NCI-H2196 (cell line): ENCODE data around the gene MAGEA2.
"Not testable (repeated sequence)": the region's sequence is repeated elsewhere in the genome, so short reads cannot be mapped to it uniquely, and the experiment has no call there.

Experiments
- DNase-seq: peaks from one replicate; lab custom pipeline; 2025; ENCODE audit not compliant: unreplicated experiment; lab: John Stamatoyannopoulos, UW

The MAGEA2 gene

GRCh38 chrX:152753686-152754650, at the start of gene MAGEA2:
Gene MAGEA2 (minus strand): TSS chrX:152753842. CDS start chrX:152751363, 2,479 bp downstream.
- DNase-seq: not testable (repeated sequence)

DNA sequence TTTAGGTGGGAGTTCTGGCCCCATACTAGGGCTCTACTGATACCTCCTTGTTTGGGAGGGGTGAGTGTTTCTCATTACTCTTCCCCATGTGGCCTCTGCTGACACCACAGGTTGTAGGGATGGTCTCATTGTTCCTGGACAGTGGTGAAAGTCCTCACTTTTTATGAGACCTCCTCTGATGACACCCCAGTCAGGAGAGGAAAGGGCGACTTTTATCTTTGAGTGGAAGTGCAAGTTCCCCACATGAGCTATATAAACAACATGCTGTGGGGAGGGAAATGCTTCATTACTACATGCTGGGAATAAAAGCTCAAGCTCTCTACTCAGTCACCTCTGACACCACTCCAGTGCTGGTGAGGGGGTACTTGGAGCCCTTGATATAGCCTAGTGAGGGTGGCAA, 45.3 kb upstream of the MAGEA2 start:
- DNase-seq: no peak

- not testable (repeated sequence) for DNase-seq
Measured at GRCh38 chrX:152787062-152787461, 33.4 kb upstream of the MAGEA2 start.

DNA sequence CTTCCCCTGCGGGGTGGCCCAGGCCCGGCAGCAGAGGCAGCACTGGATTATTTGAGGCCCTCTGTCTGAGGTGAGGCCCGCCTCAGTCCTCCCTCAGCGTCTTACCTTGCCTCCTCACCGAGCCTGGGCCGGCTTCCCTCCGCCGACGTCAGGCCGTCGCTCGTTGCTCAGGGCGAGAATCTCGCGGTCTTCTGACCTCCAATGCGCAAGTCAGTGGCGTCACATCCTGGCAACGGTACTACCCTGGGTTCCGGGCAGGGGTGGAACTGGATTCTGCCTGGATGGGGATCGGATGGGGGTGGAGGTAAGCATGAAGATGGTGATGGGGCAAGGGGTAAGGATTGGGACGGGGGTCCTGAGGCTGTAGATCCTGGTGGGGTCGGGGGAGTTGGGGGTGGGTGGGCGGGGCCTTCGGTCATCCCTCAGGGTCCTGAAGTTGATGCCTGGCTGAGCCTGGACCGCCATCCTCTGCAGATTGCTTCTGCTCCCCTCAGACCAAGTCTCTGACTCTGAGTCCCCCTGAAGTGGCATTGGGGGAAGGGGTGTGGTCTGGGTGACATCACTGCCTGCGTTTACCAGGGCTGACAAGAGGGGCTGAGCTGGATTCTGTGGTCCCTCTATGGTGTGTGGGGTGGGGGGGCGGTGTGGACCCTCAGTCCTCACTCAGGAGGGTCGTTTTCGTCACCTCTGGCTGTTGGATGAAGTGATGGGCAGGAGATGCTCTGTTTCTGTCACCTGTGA, 16.1 kb upstream of the MAGEA2 start, which contains the start of gene MAGEA6:
Gene MAGEA6, minus strand, starts transcription at position 141 of the 741 bp plus-strand sequence. CDS start 2,039 bp downstream, outside the sequence.
- DNase-seq: not testable (repeated sequence)

- not testable (repeated sequence) for DNase-seq
Measured at GRCh38 chrX:152766562-152766961, 12.9 kb upstream of the MAGEA2 start.

DNA sequence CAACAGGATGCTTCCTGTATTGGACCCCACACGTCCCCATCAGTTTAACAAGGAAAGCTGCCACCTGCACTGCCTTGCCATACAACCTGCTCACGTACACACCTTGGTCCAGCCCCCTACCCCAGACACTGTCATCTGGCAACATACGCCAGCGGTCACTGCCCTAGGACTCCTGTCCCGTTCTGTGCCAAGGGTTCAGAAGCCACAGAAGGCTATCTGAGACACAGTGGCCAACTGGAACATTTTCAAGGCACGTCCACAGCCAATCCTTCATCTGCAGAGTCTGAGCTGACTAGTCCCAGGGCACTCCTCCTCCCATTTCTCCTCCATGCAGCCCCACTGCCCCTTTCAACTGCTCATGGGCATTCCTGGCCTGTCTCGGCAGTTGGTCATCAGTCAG, 7.9 kb upstream of the MAGEA2 start:
- not testable (repeated sequence) for DNase-seq

DNA sequence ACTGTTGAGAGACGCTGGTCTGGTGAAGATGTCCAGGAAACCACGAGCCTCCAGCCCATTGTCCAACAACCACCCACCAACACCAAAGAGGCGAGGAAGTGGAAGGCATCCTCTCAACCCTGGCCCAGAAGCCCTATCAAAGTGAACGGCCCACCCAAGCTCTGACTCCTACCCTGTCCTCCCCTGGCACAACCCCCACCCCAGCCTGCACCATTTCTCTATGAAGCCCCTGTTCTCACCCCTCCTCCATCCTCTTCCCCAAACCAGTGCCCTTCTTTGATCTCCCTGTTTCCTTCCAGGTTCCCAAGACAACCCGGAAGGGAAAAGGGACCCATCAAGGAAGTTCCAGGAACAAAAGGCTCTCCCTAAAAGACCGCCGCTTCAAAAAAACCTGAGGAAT, 5.9 kb upstream of the MAGEA2 start:
- DNase-seq: not testable (repeated sequence)

GRCh38 chrX:152758918-152759317, 5.3 kb upstream of the MAGEA2 start, which contains the start of gene CSAG3:
Gene CSAG3 (plus strand): TSS chrX:152759218.
- DNase-seq: not testable (repeated sequence)

DNA sequence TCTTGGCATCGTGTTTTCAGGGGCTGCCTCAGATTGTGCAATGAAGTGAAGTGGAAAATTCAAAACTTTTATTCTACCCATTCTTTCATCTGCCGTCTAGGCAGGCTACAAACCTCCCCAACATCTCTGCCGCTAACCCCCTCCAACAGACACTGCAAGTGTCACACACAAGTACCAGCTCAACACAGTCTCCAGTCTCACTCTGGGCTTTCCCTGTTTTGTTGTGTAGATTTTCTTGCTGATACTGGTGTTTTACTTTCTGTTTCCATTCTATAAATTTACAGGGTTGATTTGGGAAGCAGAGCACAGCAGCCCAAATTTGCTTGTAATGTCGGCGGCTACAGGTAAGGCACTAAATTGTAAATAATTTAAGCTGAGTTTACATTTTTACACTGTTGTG, 1.2 kb upstream of the MAGEA2 start:
- not testable (repeated sequence) for DNase-seq

DNA sequence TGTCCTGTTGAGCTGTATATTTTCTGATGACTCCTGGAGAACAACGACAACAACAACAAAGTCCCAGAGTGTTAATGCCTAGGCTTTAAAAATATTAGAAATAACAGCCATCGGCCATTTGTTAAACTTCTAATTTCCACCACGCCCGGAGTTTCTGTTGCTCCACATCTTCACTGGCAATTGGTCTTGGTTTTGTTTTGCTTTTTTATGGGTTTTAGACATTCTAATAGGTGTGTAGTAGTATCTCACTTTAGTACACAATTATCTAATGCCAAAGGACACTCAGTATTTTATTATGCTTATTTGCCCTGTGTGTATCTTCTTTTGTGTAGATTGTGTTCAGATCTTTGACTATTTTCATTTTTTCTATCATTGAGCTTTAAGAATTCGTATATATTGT, 15.1 kb downstream of the MAGEA2 start:
- no peak for DNase-seq

- not testable (repeated sequence) for DNase-seq
Measured at GRCh38 chrX:152736528-152736927, 17.1 kb downstream of the MAGEA2 start.

DNA sequence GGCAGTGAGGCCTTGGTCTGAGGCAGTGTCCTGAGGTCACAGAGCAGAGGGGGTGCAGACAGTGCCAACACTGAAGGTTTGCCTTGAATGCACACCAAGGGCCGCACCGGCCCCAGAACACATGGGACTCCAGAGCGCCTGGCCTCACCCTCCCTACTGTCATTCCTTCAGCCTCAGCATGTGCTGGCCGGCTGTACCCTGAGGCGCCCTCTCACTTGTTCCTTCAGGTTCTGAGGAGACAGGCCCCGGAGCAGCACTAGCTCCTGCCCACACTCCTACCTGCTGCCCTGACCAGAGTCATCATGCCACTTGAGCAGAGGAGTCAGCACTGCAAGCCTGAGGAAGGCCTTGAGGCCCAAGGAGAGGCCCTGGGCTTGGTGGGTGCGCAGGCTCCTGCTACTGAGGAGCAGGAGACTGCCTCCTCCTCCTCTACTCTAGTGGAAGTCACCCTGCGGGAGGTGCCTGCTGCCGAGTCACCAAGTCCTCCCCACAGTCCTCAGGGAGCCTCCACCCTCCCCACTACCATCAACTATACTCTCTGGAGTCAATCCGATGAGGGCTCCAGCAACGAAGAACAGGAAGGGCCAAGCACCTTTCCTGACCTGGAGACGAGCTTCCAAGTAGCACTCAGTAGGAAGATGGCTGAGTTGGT, 17.7 kb downstream of the MAGEA2 start:
- DNase-seq: no peak

DNA sequence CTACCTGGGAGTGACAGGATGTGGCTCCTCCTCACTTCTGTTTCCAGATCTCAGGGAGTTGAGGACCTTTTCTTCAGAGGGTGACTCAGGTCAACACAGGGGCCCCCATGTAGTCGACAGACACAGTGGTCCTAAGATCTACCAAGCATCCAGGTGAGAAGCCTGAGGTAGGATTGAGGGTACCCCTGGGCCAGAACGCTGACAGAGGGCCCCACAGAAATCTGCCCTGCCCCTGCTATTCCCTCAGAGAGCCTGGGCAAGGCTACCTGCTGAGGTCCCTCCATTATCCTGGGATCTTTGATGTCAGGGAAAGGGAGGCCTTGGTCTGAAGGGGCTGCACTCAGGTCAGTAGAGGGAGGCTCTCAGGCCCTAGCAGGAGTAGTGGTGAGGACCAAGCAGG, 18.5 kb downstream of the MAGEA2 start:
- no peak for DNase-seq

DNA sequence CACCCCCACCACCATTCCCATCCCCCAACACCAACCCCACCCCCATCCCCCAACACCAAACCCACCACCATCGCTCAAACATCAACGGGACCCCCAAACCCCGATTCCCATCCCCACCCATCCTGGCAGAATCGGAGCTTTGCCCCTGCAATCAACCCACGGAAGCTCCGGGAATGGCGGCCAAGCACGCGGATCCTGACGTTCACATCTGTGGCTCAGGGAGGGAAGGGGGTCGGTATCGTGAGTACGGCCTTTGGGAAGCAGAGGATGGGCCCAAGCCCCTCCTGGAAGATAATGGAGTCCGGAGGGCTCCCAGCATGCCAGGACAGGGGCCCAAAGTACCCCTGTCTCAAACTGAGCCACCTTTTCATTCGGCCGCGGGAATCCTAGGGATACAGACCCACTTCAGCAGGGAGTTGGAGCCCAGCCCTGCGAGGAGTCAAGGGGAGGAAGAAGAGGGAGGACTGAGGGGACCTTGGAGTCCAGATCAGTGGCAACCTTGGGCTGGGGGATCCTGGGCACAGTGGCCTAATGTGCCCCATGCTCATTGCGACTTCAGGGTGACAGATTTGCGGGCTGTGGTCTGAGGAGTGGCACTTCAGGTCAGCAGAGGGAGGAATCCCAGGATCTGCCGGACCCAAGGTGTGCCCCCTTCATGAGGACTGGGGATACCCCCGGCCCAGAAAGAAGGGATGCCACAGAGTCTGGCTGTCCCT, 19.3 kb downstream of the MAGEA2 start:
- not testable (repeated sequence) for DNase-seq

GRCh38 chrX:152733261-152733975, 20.2 kb downstream of the MAGEA2 start, which contains the start of the genes CSAG1 and MAGEA12:
Gene CSAG1 (minus strand): TSS chrX:152733721. CDS start chrX:152732460, 1,261 bp downstream.
Gene MAGEA12 (plus strand): TSS chrX:152733757. CDS start chrX:152736162, 2,405 bp downstream.
- no peak for DNase-seq

DNA sequence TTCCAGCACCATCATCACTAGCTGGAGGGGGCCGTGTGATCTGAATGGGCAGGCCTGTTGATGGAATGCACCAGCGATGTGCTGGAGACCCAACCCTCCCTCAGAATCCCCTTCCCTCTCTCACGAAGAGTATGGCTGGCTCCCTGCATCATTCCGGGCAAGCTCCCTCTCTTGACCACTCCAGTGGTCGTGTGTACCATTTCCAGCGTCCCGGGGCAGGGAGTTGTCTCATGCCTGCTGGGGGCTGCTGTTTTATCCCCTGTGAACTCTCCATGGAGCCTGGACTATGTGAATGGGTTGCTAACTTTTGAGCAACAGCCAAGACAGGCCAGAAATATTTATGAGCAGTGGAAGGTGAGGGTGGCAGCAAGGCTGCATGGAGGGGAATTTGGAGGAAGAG, 28.2 kb downstream of the MAGEA2 start:
- no peak for DNase-seq

DNA sequence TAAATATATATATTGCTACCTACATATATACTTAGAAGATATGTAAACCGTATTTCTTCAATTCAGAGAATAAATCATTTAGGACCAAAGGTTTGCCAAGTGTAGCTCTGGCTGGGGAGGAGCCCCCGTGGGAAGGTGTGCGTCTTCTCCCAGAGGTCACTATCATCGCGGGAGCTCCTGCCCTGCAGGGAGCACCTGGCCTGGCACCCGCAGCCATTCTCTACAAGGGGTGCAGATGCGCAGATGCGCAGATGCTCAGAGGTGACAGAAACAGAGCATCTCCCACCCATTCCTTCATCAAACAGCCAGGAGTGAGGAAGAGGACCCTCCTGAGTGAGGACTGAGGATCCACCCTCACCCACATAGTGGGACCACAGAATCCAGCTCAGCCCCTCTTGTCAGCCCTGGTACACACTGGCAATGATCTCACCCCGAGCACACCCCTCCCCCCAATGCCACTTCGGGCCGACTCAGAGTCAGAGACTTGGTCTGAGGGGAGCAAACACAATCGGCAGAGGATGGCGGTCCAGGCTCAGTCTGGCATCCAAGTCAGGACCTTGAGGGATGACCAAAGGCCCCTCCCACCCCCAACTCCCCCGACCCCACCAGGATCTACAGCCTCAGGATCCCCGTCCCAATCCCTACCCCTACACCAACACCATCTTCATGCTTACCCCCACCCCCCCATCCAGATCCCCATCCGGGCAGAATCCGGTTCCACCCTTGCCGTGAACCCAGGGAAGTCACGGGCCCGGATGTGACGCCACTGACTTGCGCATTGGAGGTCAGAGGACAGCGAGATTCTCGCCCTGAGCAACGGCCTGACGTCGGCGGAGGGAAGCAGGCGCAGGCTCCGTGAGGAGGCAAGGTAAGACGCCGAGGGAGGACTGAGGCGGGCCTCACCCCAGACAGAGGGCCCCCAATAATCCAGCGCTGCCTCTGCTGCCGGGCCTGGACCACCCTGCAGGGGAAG, 39.5 kb downstream of the MAGEA2 start, which contains the start of gene MAGEA2B:
Gene MAGEA2B, plus strand, starts transcription at position 814 of the 973 bp plus-strand sequence. CDS start 2,479 bp downstream, outside the sequence.
- DNase-seq: not testable (repeated sequence)

GRCh38 chrX:152713195-152713594, 40.4 kb downstream of the MAGEA2 start:
- not testable (repeated sequence) for DNase-seq
